ENCODE measurements around the gene SEMA5B.

The SEMA5B gene, protein sequence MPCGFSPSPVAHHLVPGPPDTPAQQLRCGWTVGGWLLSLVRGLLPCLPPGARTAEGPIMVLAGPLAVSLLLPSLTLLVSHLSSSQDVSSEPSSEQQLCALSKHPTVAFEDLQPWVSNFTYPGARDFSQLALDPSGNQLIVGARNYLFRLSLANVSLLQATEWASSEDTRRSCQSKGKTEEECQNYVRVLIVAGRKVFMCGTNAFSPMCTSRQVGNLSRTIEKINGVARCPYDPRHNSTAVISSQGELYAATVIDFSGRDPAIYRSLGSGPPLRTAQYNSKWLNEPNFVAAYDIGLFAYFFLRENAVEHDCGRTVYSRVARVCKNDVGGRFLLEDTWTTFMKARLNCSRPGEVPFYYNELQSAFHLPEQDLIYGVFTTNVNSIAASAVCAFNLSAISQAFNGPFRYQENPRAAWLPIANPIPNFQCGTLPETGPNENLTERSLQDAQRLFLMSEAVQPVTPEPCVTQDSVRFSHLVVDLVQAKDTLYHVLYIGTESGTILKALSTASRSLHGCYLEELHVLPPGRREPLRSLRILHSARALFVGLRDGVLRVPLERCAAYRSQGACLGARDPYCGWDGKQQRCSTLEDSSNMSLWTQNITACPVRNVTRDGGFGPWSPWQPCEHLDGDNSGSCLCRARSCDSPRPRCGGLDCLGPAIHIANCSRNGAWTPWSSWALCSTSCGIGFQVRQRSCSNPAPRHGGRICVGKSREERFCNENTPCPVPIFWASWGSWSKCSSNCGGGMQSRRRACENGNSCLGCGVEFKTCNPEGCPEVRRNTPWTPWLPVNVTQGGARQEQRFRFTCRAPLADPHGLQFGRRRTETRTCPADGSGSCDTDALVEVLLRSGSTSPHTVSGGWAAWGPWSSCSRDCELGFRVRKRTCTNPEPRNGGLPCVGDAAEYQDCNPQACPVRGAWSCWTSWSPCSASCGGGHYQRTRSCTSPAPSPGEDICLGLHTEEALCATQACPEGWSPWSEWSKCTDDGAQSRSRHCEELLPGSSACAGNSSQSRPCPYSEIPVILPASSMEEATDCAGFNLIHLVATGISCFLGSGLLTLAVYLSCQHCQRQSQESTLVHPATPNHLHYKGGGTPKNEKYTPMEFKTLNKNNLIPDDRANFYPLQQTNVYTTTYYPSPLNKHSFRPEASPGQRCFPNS

GRCh38 chr3:123027292-123028232 lies at the start of gene SEMA5B:
SEMA5B (minus strand) TSS chr3:123027763; CDS start chr3:122961263, 66,500 bp downstream.
- no peak for DNase-seq (ENCODE audit: low spot score)

GRCh38 chr3:123076496-123077418 lies 49.2 kb upstream of the SEMA5B start:
- DNase-seq (ENCODE audit: low spot score), result no peak

- DNase-seq (ENCODE audit: low spot score), result no peak
These were observed 48.5 kb upstream of the SEMA5B start for GRCh38 chr3:123076112-123076495.

GRCh38 chr3:123075359-123075758 lies 47.8 kb upstream of the SEMA5B start:
- DNase-seq (ENCODE audit: low spot score), result no peak

DNA sequence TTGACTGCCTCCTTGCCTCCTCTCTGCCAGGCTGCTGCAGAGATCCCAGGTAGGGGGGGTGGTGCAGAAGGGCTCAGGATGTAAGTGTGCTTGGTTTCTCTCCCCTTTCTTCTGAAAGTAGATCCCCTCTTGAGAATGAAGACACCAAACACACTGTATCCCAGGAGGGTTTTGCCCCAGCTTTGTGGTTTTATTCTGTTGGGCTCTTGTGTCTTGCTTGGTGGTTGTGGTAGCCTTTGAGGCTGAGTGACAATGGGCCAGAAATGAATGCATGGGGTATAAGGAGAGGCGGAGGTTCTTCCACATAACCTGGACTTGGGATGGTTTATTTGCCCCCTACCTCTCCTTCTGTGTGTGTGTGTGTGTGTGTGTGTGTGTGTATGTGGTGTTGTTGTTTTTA lies 45.0 kb upstream of the SEMA5B start:
- DNase-seq (ENCODE audit: low spot score), result no peak

DNA sequence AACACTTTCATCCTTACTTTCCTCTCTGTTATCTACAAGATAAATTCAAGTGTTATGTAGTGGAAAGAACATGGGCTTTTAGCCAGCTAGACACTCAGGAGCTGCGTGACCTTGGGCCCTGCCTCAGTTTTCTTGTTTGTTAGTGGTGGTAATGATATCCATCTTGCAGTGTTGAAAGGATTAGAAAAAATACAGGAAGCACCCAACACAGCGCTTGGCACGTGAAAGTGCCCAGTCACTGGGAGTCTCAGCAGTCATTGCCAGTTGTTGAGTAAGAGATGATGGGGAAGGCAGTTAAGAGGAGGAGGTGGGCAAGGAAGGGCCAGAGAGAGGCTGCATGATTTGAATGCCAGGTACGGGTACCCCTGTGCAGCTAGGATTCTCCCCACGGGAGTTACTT lies 44.6 kb upstream of the SEMA5B start:
- no peak for DNase-seq (ENCODE audit: low spot score)

DNA sequence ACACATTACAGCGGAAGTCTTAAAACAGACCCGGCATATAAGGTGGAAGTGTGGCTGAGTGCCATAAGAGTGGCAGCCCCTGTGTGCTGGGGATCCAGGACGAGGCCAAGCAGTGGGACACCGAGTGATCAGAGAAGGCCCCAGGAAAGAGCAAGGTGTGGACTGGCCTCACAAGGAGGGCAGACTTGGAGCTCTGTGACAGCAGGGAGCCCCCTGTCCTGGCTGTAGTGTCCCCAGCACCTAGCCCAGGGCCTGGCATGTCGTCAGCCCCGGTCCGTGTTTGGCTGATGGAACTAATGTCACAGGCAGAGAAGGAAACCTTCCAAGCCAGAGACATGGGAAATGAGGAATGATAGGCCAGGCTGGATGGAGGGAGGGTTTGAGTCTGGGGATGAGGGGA lies 44.0 kb upstream of the SEMA5B start:
- no peak for DNase-seq (ENCODE audit: low spot score)

- DNase-seq (ENCODE audit: low spot score), result no peak
These were observed 43.6 kb upstream of the SEMA5B start for GRCh38 chr3:123071146-123071545.

DNA sequence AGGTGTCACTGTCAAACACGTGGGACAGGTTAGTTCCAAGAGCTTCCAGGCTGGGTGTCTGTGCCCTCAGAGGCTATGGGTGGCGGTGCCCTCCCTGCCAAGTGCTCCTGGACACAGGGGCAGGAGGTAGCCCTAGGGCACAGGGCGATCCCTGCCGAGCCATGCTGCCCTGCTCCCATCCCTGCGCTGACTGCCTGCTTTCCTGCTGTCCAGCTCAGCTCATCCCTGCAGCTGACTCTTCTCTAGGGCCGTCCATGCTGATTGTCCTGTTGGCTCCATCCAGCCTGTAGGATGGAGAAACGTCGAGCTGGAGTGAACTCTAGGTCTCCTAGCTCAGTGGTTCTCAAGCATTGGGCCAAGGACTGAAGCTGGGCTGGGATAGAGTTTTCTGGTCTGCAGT lies 42.9 kb upstream of the SEMA5B start:
- DNase-seq (ENCODE audit: low spot score), result no peak

GRCh38 chr3:123068601-123069381 lies 41.2 kb upstream of the SEMA5B start:
- no peak for DNase-seq (ENCODE audit: low spot score)

DNA sequence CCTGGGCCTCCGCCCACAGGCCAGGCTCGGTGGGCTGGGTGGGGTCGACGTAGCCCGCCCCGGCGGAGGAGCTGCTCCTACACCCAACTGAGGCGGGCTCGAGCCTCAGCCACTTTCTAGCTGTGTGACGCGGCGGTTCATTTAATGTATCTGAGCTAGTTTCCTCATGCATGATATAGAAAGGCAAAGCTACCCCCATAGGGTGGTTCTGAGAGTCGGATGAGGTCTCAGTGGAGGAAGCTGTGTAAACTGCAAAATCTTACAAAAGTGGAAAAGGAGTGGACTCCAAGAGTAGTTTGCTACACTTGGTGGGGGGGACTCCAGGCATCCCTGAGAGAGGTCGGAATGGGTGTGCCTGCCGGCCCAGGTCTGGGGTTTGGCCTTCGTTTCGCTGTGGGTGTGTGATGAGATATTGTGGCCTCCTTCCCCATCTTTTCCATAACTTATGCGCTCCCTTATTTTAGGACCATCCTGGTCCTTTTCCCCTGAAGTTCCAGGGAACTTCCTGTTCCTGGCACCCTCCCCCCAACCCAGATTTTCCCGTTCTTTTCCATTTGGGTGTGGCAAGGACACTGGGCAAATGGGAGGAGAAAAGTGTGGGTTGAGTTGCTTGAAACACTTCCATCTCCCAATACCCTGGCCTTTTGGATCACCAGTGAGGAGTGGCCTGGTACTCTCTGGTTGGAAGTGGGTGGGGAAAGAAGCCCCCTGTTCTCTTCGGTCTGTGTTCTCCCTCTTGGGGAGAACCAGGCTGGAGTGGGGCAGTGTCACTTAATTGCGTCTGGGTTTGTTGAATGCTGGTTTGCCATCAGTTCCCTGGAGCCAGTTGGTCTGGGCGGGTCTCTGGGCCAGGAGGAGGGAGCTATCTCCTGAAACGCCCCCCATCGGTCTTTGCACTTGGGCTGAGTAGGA lies 40.4 kb upstream of the SEMA5B start:
- DNase-seq (ENCODE audit: low spot score), result no peak

GRCh38 chr3:123066896-123067688 lies 39.5 kb upstream of the SEMA5B start, which contains the start of gene PDIA5:
PDIA5 (plus strand) TSS chr3:123067025; CDS start chr3:123067165, 140 bp downstream.
- DNase-seq (ENCODE audit: low spot score), result no peak

- no peak for DNase-seq (ENCODE audit: low spot score)
These were observed 39.0 kb upstream of the SEMA5B start for GRCh38 chr3:123066599-123066895.

DNA sequence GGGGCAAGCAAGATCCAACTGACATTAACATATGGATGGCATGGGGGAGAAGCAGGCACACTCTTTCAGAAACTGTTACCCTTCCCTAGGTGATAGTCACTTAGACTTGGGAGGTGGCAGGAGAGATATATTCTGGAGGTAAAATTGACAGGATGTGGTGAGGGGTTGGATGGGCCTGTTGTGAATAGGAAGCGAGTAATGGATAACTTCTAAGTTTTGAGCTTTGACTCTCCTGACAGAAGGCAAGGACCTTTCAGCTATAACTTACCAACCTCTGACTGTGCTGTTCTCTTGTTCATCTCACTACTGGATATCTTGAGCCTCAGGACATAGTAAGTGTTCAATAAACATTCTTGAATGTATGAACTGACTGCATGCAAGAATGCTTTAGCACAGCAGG lies 37.4 kb upstream of the SEMA5B start:
- DNase-seq (ENCODE audit: low spot score), result no peak

DNA sequence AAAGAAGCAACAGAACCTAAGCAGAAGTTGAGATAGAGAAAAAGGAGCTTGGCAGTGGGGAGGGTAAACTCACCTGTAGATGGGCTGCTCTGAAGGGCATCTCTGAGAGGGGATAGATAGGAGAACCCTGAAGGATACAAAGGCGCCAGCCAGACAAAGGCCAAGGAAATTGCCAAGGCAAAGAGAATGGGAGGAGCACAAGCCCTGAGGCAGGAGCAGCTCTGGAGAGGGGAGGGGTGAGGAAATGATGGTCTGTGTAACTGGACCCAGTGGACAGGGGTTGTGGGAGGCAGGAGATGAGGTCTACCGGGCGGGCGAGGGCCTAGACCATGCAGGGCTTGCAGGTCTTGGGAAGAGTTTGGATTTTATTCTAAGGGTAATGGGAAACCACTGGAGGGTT lies 36.9 kb upstream of the SEMA5B start:
- DNase-seq (ENCODE audit: low spot score), result no peak

GRCh38 chr3:123063034-123063433 lies 35.5 kb upstream of the SEMA5B start:
- DNase-seq (ENCODE audit: low spot score), result no peak

GRCh38 chr3:123061856-123062255 lies 34.3 kb upstream of the SEMA5B start:
- DNase-seq (ENCODE audit: low spot score), result no peak

DNA sequence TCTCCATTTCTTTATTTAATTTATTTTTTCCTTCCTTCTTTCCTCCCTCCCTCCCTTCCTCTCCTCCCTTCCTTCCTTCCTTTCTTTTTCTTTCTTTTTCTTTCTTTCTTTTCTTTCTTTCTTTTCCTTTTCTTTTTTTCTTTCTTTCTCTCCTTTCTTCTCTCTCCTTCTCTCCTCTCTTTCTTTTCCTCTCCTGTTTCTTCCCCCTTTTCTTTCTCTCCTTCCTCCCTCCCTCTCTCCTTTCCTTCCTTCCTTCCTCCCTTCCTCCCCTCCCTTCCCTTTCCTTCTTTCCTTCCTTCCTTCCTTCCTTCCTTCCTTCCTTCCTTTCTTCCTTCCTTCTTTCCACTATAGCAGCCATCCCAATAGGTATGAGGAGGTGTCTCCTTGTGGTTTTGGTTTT lies 32.5 kb upstream of the SEMA5B start:
- DNase-seq (ENCODE audit: low spot score), result no peak

Measured in hematopoietic multipotent progenitor cell treated with erythropoietin and hydrocortisone succinate and interleukin-3 and kit ligand, for 17 days (in vitro differentiated cells).